ENCODE measurements around the gene FRMPD4.

The FRMPD4 gene

GRCh38 chrX:12771445-12772069 lies 633.3 kb downstream of the FRMPD4 start:
- H3K4me3 ChIP-seq (ENCODE audit: low read length in 2 of 2) = no peak overlapping the region
- no peaks in the 10 kb centered on the region for H3K9me3 ChIP-seq (ENCODE audit: control insufficient read depth in 2 of 2, low read length in 2 of 2)
- H3K9ac ChIP-seq (ENCODE audit: low read depth in 1 of 2, low read length in 2 of 2) = no peak overlapping the region
- H3K36me3 ChIP-seq (ENCODE audit: control insufficient read depth in 2 of 2, insufficient read depth in 2 of 2, low read length in 2 of 2) = no peaks in the 10 kb centered on the region
- H3K27me3 ChIP-seq (ENCODE audit: control insufficient read depth in 2 of 2, insufficient read depth in 2 of 2, low read length in 2 of 2) = peaks cover 1 to 6% of the 10 kb centered on the region in 2 donors
- no peak overlapping the region for H3K27ac ChIP-seq (ENCODE audit: low read depth in 2 of 2, low read length in 2 of 2)
- H3K4me1 ChIP-seq (ENCODE audit: control insufficient read depth in 2 of 2, insufficient read depth in 2 of 2, low read length in 2 of 2) = no peaks in the 10 kb centered on the region

Data from mucosa of rectum (tissue), 2 donors.